OCI-LY7 (cell line): ENCODE results near the gene RSRC2.

Experiments used
- CTCF ChIP-seq: fragments of 200-600 bp; sonication (generic); conservative IDR thresholded peaks from 2 replicates; pipeline ENCODE4 v1.5.1; 2014; ENCODE audit warnings: mild to moderate bottlenecking, antibody characterized with exemption, low read length, moderate library complexity, mixed read lengths
- EZH2phosphoT487 ChIP-seq: fragments of 200-600 bp; sonication (generic); IDR thresholded peaks from 2 replicates; pipeline ENCODE4 v1.6.1; 2018; ENCODE audit warnings: low read depth, borderline replicate concordance, mild to moderate bottlenecking, mixed run types, antibody characterized with exemption, low read length, moderate library complexity, mixed read lengths

- TF ChIP-seq CTCF = no peak
- no peak for TF ChIP-seq EZH2phosphoT487
These were observed 44.9 kb downstream of the RSRC2 start for GRCh38 chr12:122481861-122482260.
